SU-DHL-6 (cell line): Measurements from ENCODE around the gene NFKBIZ.

Experiments
- H2AFZ ChIP-seq: fragments of 200-600 bp; sonication (generic); 2 replicates; pipeline ENCODE4 v1.6.1; 2014; ENCODE audit warnings: low read depth, mild to moderate bottlenecking, moderate library complexity, mixed read lengths, antibody characterized with exemption, low read length; ENCODE audit not compliant: severe bottlenecking
- H3F3A ChIP-seq: fragments of 200-600 bp; shearing (Covaris generic); 2 replicates; pipeline ENCODE4 v1.6.0; 2016; ENCODE audit warnings: antibody characterized with exemption, mild to moderate bottlenecking; ENCODE audit not compliant: insufficient read depth
- H3K27ac ChIP-seq: fragments of 200-600 bp; sonication (generic); 2 replicates; pipeline ENCODE4 v1.5.1; 2016; ENCODE audit warnings: low read depth, mild to moderate bottlenecking, low read length, moderate library complexity, mixed read lengths
- H3K27me3 ChIP-seq: fragments of 200-600 bp; sonication (generic), shearing (Covaris generic); 2 replicates; pipeline ENCODE4 v1.6.0; 2014; ENCODE audit warnings: mild to moderate bottlenecking, low read length
- H3K36me3 ChIP-seq: fragments of 200-600 bp; sonication (generic); 2 replicates; pipeline ENCODE4 v1.6.1; 2014; ENCODE audit warnings: mild to moderate bottlenecking, low read length, mixed read lengths
- H3K4me2 ChIP-seq: fragments of 300-600, 200-600 bp; shearing (Covaris generic), sonication (generic); 2 replicates; pipeline ENCODE4 v1.6.0; 2014; ENCODE audit warnings: low read length, low read depth, mild to moderate bottlenecking; ENCODE audit not compliant: poor library complexity, severe bottlenecking
- H3K4me3 ChIP-seq: fragments of 200-600 bp; sonication (generic); 2 replicates; pipeline ENCODE4 v1.5.1; 2014; ENCODE audit warnings: antibody characterized with exemption, low read length, mild to moderate bottlenecking, mixed read lengths; ENCODE audit not compliant: insufficient read depth, poor library complexity, severe bottlenecking
- H3K79me2 ChIP-seq: fragments of 200-600 bp; sonication (generic); 2 replicates; pipeline ENCODE4 v1.6.1; 2014; ENCODE audit warnings: mild to moderate bottlenecking, low read length, moderate library complexity; ENCODE audit not compliant: insufficient read depth
- H3K9ac ChIP-seq: fragments of 200-600 bp; sonication (generic); 2 replicates; pipeline ENCODE4 v1.7.0; 2014; ENCODE audit warnings: mild to moderate bottlenecking, low read length
- H3K9me2 ChIP-seq: fragments of 200-600 bp; sonication (generic); replicated peaks from 2 replicates; pipeline ENCODE4 v1.6.1; 2014; ENCODE audit warnings: low read length; ENCODE audit not compliant: insufficient read depth
- H3K9me3 ChIP-seq: fragments of 200-600 bp; sonication (generic); 2 replicates; pipeline ENCODE4 v1.6.1; 2014; ENCODE audit warnings: low read length, mixed read lengths; ENCODE audit not compliant: insufficient read depth
- H4K20me1 ChIP-seq: fragments of 200-600 bp; sonication (generic); 2 replicates; pipeline ENCODE4 v1.6.1; 2014; ENCODE audit warnings: low read depth, mild to moderate bottlenecking, antibody characterized with exemption, low read length, moderate library complexity, mixed read lengths
- CTCF ChIP-seq: fragments of 200-600 bp; sonication (generic); IDR thresholded peaks from one replicate; pipeline ENCODE4 v1.5.1; 2017; ENCODE audit warnings: antibody characterized with exemption, mild to moderate bottlenecking, low read length, moderate library complexity; ENCODE audit not compliant: insufficient read depth, poor library complexity, severe bottlenecking
- EZH2phosphoT487 ChIP-seq: fragments of 200-600 bp; sonication (generic), shearing (Covaris generic); conservative IDR thresholded peaks from 2 replicates; pipeline ENCODE4 v1.6.1; 2018; ENCODE audit warnings: mild to moderate bottlenecking, antibody characterized with exemption, low read length, moderate library complexity, mixed read lengths

NFKBIZ gene

DNA sequence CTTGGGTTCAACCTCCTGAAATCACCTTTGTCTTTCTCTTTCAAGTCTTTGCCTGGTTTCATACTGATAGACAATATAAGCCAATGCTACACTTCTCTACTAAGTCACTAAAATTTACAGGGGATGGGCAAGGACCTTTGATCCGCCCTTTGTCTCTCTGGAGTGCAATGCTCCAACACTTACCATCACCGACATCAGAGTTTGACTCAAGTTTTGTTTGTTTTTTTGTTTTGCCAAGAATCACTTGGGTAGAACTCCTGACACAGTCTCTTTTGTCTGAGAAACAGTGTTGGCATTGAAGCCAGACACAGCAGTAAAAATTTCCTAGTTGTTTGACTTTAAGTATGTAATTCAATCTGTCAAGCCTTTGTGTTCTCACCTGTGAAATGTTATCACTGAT is 29.3 kb downstream of the NFKBIZ start:
- Histone ChIP-seq H3K36me3 (no peaks in the 10 kb centered on the region), H3K4me3 (no peak overlapping the region), H3K79me2 (no peaks in the 10 kb centered on the region), H3F3A (0 out of 2 replicates have a peak, but pooled peaks cover 3% of the 10 kb centered on the region), H3K9me2 (no peaks in the 10 kb centered on the region), H3K4me2 (no peak overlapping the region), H3K27me3 (no peaks in the 10 kb centered on the region), H3K9me3 (no peaks in the 10 kb centered on the region), H3K27ac (no peak overlapping the region), H2AFZ (no peak overlapping the region), H3K9ac (no peak overlapping the region), H4K20me1 (no peaks in the 10 kb centered on the region)
- no peak for TF ChIP-seq EZH2phosphoT487
- TF ChIP-seq CTCF, result no peak

GRCh38 chr3:101879102-101879501 is 29.8 kb downstream of the NFKBIZ start:
- TF ChIP-seq EZH2phosphoT487, result no peak
- no peak for TF ChIP-seq CTCF
- no peaks in the 10 kb centered on the region for H3K79me2 ChIP-seq
- no peak overlapping the region for H3K9ac ChIP-seq
- H3K27me3 ChIP-seq, result no peaks in the 10 kb centered on the region
- H2AFZ ChIP-seq, result no peak overlapping the region
- no peak overlapping the region for H3K27ac ChIP-seq
- no peaks in the 10 kb centered on the region for H3K9me3 ChIP-seq
- no peaks in the 10 kb centered on the region for H3K36me3 ChIP-seq
- no peaks in the 10 kb centered on the region for H4K20me1 ChIP-seq
- H3K4me3 ChIP-seq, result no peak overlapping the region
- 0 out of 2 replicates have a peak, but pooled peaks cover 3% of the 10 kb centered on the region for H3F3A ChIP-seq
- no peak overlapping the region for H3K4me2 ChIP-seq
- no peaks in the 10 kb centered on the region for H3K9me2 ChIP-seq

DNA sequence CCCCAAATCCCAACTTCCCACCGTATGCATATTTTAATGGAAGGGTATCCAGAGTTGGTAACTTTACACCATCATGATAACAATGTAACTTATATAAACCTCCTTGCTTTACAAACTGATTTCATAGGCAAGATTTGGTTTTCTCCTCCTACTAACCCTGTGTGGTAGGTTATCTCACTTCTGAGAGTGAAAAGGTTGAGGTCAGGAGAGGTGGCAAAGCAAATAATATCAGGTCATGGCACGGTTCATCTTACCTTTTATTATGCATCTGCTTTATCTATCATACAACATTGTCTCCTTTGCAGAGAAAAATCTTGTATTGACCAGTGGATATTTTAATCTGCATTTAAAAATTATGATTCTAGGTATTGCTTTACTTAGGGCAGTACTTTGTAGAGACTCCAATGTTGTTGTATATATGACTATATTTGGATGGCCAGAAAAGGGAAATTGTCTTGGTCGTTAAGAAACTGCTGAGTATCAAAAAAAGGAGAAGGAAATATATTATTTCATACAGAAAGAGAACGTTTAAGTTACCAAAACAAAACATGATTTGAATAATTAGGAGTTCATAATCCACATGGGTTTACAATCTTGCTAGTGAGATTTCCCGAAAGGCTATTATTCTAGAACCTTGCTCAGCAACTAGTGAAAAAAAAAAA is 30.4 kb downstream of the NFKBIZ start:
- Histone ChIP-seq H4K20me1 (no peaks in the 10 kb centered on the region), H2AFZ (no peak overlapping the region)

More for the DNA sequence above, 30.4 kb downstream of the NFKBIZ start:
- H3K27ac ChIP-seq, result no peak overlapping the region
- H3K4me2 ChIP-seq, result peak overlapping the region; percentile 31
- 0 out of 2 replicates have a peak, but pooled peaks cover 3% of the 10 kb centered on the region for H3F3A ChIP-seq
- no peaks in the 10 kb centered on the region for H3K36me3 ChIP-seq
- no peaks in the 10 kb centered on the region for H3K79me2 ChIP-seq
- TF ChIP-seq CTCF (no peak), EZH2phosphoT487 (no peak)
- H3K9me2 ChIP-seq, result no peaks in the 10 kb centered on the region
- H3K9ac ChIP-seq, result no peak overlapping the region
- H3K27me3 ChIP-seq, result no peaks in the 10 kb centered on the region
- no peaks in the 10 kb centered on the region for H3K9me3 ChIP-seq
- H3K4me3 ChIP-seq, result no peak overlapping the region
